SKM-1 treated with dmso at 0.1 percent for 144 hours (cell line): Measurements from ENCODE around the gene KIF13A.

Experiments
- DNase-seq: peaks from one replicate; lab custom pipeline; 2025; ENCODE audit not compliant: unreplicated experiment; lab: John Stamatoyannopoulos, UW

The KIF13A gene

DNA sequence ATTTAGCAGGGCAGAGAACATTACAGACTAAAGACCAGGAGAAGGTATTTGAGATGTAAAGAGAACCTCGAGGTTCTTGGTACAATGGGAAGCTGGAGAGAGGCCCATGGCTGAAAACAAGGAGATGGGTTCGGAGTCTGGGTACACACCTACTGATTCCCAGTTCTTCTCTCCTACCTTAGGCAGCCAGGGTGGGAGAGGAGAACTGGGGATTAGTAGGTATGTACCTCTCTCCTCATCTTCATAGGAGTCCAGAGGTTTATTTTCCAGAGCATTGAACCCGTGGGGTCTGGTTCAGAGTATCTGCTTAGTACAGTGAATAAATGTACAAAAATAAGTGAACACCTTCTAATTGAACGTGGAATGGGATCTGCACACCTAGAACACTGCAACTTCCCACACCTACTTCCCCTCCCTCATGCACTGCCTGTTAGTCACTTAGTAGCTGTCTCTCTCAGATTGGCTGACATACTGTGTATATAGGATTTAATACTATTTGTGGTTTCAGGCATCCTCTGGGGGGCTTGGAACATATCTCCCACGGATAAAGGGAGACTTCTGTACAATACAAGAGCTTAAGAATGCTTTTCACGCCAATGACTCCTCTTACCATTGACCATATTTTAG, 257.2 kb downstream of the KIF13A start:
- no peak for DNase-seq

- no peak for DNase-seq
These were observed 258.0 kb downstream of the KIF13A start for GRCh38 chr6:17729223-17730077.

- DNase-seq = no peak
These were observed 258.7 kb downstream of the KIF13A start for GRCh38 chr6:17728551-17729222.

DNA sequence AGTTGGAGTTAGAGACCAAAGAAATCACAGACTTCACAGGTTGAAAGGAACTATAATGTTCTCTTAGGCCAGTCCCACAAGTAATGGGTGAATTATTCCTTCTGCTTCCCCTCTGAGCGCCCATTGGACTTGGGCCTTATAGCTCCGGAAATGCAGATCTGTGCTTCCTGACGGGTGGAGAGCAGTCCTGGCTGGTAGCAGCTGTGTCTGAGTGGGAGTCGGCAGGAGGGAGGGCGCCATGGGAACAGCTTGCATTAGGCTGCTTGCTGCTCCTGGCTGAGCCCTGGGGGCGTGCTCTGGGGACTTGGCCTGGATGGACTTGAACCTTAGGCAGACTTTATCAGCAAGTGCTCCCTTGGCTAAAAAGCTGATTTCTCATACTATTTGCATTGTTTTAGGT, 262.4 kb downstream of the KIF13A start:
- DNase-seq = no peak

DNA sequence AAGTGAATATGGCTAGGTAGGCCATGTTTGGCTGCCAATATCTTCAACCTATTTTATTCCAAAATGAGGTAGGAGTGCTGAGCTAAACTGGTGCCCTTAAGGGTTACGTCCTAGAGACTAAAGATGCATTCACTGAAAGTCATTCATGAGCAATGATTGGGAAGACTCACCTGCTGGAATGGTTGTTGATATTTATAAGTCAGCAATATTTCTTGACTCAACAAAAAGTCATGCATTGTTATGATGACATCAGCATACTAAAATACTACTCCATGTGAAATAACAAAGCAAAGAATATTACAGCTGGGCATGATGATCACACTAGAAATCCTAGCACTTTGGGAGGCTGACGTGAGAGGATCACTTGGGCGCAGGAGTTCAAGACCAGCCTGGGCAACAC, 263.1 kb downstream of the KIF13A start:
- no peak for DNase-seq

- no peak for DNase-seq
These were observed 265.8 kb downstream of the KIF13A start for GRCh38 chr6:17721671-17722070.

GRCh38 chr6:17719323-17720041, 268.0 kb downstream of the KIF13A start:
- no peak for DNase-seq

- DNase-seq = no peak
These were observed 271.2 kb downstream of the KIF13A start for GRCh38 chr6:17716221-17716620.

- DNase-seq = peak; percentile 36
These were observed 272.3 kb downstream of the KIF13A start for GRCh38 chr6:17714879-17715851.

GRCh38 chr6:17714177-17714576, 273.3 kb downstream of the KIF13A start:
- DNase-seq = no peak

DNA sequence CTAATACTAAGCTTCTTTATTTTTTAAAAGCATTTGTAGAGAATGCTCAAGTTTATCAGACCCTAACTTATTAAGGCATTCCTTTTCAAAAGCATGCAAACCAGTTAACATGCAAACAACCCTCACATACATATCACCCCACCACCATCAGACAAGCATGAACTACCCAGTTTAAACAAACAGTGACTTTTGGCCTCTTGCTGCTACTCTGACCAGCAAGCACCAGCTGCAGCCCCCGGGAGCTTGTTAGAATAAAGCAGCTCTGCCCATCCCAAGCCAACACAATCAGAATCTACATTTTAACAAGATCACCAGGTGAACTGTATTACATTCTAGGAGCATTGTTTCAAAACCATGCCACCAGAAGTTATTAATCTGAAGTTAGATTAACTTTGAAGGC, 274.9 kb downstream of the KIF13A start:
- no peak for DNase-seq

DNA sequence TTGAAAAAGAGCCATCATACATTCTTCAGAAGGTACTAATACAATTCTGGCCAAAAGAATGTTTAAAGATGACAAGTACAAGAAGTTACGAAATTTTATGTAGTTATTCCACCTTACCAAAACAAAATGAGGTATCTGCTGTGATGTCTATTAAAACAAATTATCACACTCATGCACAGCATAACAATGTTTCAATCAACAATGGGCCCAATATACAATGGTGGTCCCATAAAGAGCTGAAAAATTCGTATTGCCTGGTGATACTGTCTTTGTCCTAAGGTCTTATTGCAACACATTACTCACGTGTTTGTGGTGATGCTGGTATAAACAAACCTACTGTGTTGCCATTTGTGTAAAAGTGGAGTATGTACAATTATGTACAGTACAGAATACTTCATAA, 277.1 kb downstream of the KIF13A start:
- DNase-seq = no peak

DNA sequence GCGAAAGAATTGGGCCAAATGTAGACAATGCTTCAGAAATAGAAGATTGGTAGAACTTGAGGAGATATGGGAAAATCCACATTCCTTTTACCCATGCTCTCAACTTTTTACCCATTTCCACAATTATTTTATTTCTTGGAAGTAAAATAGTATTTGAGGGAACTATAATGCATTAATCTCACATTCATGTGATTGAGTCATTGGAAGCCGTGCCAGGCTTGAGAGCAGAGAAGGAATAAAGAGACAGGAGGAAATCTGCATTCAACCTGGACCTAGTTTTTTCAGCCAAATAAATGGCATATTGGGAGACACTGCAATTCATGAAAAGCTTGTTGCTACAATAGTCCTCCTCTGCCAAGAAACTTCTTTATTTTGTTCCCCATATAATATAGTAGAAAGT, 278.0 kb downstream of the KIF13A start:
- DNase-seq = no peak
